Activated CD4-positive, alpha-beta T cell treated with anti-CD3 and anti-CD28 coated beads, Interleukin-2, amount 50 U/mL, for 16 hours (primary cell): ENCODE measurements around the gene OPN4.
A peak's percentile ranks its signal among the peaks of the same experiment; 100 is the strongest.

Experiments
- DNase-seq: peaks from one replicate; pipeline ENCODE4 v3.0.0-alpha.2; 2020

OPN4 gene

GRCh38 chr10:86705905-86706304 is 51.6 kb downstream of the OPN4 start:
- DNase-seq: no peak

GRCh38 chr10:86706401-86706841 is 52.1 kb downstream of the OPN4 start:
- DNase-seq: no peak

GRCh38 chr10:86706977-86707376 is 52.6 kb downstream of the OPN4 start:
- DNase-seq: no peak

- no peak for DNase-seq
Observed at GRCh38 chr10:86707505-86707904, 53.2 kb downstream of the OPN4 start.

GRCh38 chr10:86708068-86708782 is 53.9 kb downstream of the OPN4 start:
- DNase-seq: no peak

- no peak for DNase-seq
Observed at GRCh38 chr10:86708783-86709380, 54.5 kb downstream of the OPN4 start.

GRCh38 chr10:86709396-86710185 is 55.2 kb downstream of the OPN4 start:
- no peak for DNase-seq

GRCh38 chr10:86710987-86711512 is 56.7 kb downstream of the OPN4 start:
- peak; percentile 89 for DNase-seq

- DNase-seq: peak; percentile 39
Observed at GRCh38 chr10:86711513-86712316, 57.4 kb downstream of the OPN4 start.

- peak; percentile 12 for DNase-seq
Observed at GRCh38 chr10:86712317-86712707, 58.0 kb downstream of the OPN4 start.

- DNase-seq: no peak
Observed at GRCh38 chr10:86715156-86715795, 60.9 kb downstream of the OPN4 start.

- no peak for DNase-seq
Observed at GRCh38 chr10:86715836-86716235, 61.5 kb downstream of the OPN4 start.
